Osteoblast (primary cell): ENCODE measurements around the gene MAN2A1. TPM values are rescaled to one million over a fixed set of nuclear protein-coding genes. Genes with fewer than 3 reads are reported as not detected.

ENCODE experiments used
- DNase-seq: peaks from one replicate; pipeline ENCODE4 v3.0.0; 2011; ENCODE audit warnings: low spot score, mixed read lengths; ENCODE audit not compliant: insufficient read length; ENCODE audit errors: missing footprints
- H2AFZ ChIP-seq: 2 replicates; pipeline ENCODE4 v1.6.0; 2011; ENCODE audit warnings: mild to moderate bottlenecking, low read length
- H3K27ac ChIP-seq: 2 replicates; pipeline ENCODE4 v1.5.1; 2011; ENCODE audit warnings: mild to moderate bottlenecking, low read depth, low read length, moderate library complexity
- H3K27me3 ChIP-seq: 2 replicates; pipeline ENCODE4 v1.6.0; 2012; ENCODE audit warnings: mild to moderate bottlenecking, control low read depth, inconsistent platforms, low read length, moderate library complexity; ENCODE audit not compliant: insufficient read depth
- H3K36me3 ChIP-seq: 2 replicates; pipeline ENCODE4 v1.5.1; 2011; ENCODE audit warnings: mild to moderate bottlenecking, low read length, control low read depth, moderate library complexity; ENCODE audit not compliant: insufficient read depth
- H3K4me1 ChIP-seq: 2 replicates; pipeline ENCODE4 v1.5.1; 2011; ENCODE audit warnings: mild to moderate bottlenecking, low read length, control low read depth, moderate library complexity; ENCODE audit not compliant: insufficient read depth
- H3K4me2 ChIP-seq: 2 replicates; pipeline ENCODE4 v1.6.0; 2011; ENCODE audit warnings: mild to moderate bottlenecking, low read length; ENCODE audit not compliant: insufficient read depth
- H3K4me3 ChIP-seq: fragments of 200-600 bp; sonication (generic); 3 replicates; pipeline ENCODE4 v1.5.1; 2012; ENCODE audit warnings: mild to moderate bottlenecking, low read length, inconsistent platforms; ENCODE audit not compliant: insufficient read depth
- H3K79me2 ChIP-seq: 2 replicates; pipeline ENCODE4 v1.6.0; 2012; ENCODE audit warnings: mild to moderate bottlenecking, low read length, control low read depth, inconsistent platforms; ENCODE audit not compliant: insufficient read depth
- H3K9me3 ChIP-seq: 2 replicates; pipeline ENCODE4 v1.5.1; 2011; ENCODE audit warnings: low read depth, low read length, control low read depth
- H4K20me1 ChIP-seq: 2 replicates; pipeline ENCODE4 v1.6.0; 2012; ENCODE audit warnings: mild to moderate bottlenecking, low read length, control low read depth; ENCODE audit not compliant: insufficient read depth
- total RNA-seq: library from RNA; depleted of rRNA; stranded (reverse); fragments of >200 nt; gene quantifications from 2 replicates; pipeline ENCODE4 v1.2.3, GENCODE V29; 2012
- TF ChIP-seq, protein P1 (sequence below): IDR thresholded peaks from 2 replicates; pipeline ENCODE4 v1.5.1; 2011; ENCODE audit warnings: mild to moderate bottlenecking, low read depth, low read length, moderate library complexity; ENCODE audit errors: extremely low read depth

The MAN2A1 gene
- total RNA-seq, 1 donor = 81.8 TPM

DNA sequence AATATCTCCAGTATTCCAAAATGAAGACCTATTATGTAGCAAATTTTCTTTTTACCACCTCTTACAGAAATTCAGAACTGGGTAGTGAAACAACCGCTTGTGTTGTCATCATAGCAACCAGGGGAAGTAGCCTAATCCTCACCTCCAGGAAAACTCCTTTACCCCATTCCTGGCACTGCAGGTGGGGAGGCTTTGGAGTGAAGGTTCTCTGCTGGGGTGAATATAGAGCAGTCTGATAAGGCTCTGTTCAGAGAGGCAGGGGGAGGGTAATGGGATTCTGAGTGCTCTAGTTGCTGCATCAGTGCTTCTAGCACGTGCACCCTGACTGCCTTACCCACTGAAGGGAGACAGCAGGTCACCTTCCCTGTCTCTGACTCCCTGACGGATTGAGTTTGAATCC lies 116.2 kb downstream of the MAN2A1 start:
- DNase-seq = no peak
- no peaks in the 10 kb centered on the region for H3K9me3 ChIP-seq
- H3K79me2 ChIP-seq = no peaks in the 10 kb centered on the region
- H2AFZ ChIP-seq = no peak overlapping the region
- no peak overlapping the region for H3K27ac ChIP-seq
- H3K4me2 ChIP-seq = no peak overlapping the region
- no peak overlapping the region for H3K4me3 ChIP-seq
- no peaks in the 10 kb centered on the region for H3K27me3 ChIP-seq
- H4K20me1 ChIP-seq = no peaks in the 10 kb centered on the region
- TF ChIP-seq, protein P1, sequence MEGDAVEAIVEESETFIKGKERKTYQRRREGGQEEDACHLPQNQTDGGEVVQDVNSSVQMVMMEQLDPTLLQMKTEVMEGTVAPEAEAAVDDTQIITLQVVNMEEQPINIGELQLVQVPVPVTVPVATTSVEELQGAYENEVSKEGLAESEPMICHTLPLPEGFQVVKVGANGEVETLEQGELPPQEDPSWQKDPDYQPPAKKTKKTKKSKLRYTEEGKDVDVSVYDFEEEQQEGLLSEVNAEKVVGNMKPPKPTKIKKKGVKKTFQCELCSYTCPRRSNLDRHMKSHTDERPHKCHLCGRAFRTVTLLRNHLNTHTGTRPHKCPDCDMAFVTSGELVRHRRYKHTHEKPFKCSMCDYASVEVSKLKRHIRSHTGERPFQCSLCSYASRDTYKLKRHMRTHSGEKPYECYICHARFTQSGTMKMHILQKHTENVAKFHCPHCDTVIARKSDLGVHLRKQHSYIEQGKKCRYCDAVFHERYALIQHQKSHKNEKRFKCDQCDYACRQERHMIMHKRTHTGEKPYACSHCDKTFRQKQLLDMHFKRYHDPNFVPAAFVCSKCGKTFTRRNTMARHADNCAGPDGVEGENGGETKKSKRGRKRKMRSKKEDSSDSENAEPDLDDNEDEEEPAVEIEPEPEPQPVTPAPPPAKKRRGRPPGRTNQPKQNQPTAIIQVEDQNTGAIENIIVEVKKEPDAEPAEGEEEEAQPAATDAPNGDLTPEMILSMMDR = no peak
- H3K4me1 ChIP-seq = no peaks in the 10 kb centered on the region
- no peaks in the 10 kb centered on the region for H3K36me3 ChIP-seq

DNA sequence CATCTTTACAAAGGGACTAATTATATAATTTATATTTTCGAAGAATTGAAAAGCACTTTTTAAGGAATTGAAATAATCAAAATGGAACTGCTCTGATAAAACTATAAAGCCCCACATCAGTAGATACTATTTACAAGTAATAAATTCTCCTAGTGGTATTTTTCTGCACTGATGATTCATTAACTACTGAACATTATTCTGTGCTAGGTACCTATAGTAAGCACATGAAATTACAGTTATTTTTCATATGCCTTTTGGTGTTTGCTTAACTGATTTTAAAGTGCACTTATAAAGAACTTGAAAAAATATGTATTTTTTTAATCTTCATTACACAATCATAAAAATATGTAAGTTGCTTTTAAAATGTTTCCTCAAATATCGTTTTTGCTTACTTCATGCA lies 123.0 kb downstream of the MAN2A1 start:
- Histone ChIP-seq H3K4me2 (no peak overlapping the region), H3K27ac (no peak overlapping the region), H4K20me1 (no peaks in the 10 kb centered on the region), H3K36me3 (no peaks in the 10 kb centered on the region), H3K4me1 (no peaks in the 10 kb centered on the region), H3K79me2 (no peaks in the 10 kb centered on the region), H2AFZ (no peak overlapping the region), H3K4me3 (no peak overlapping the region), H3K27me3 (no peaks in the 10 kb centered on the region), H3K9me3 (no peaks in the 10 kb centered on the region)
- TF ChIP-seq, protein P1 = no peak
- no peak for DNase-seq

DNA sequence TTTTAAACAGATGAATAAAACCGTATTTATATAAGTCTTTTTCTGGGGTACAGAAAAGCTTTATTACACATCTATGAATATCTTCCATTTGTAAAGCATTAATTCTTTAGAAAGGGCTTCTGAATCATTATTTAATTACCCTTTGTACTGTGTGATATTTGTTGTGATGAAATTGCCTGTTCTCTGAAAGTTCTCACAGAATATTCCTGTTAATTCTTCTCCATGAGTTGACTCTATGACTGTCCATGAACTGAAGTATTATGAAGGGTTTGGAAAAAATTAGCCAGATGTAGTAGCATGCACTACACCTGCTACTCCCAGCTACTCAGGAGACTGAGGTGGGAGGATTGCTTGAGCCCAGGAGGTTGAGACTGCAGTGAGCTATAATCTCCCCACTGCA lies 127.0 kb downstream of the MAN2A1 start:
- no peak overlapping the region for H2AFZ ChIP-seq
- H3K27ac ChIP-seq = no peak overlapping the region
- no peaks in the 10 kb centered on the region for H3K79me2 ChIP-seq
- H3K9me3 ChIP-seq = no peaks in the 10 kb centered on the region
- H3K36me3 ChIP-seq = no peaks in the 10 kb centered on the region
- no peak for DNase-seq
- H4K20me1 ChIP-seq = no peaks in the 10 kb centered on the region
- no peaks in the 10 kb centered on the region for H3K27me3 ChIP-seq
- no peak overlapping the region for H3K4me2 ChIP-seq
- TF ChIP-seq, protein P1 = no peak
- H3K4me3 ChIP-seq = no peak overlapping the region
- no peaks in the 10 kb centered on the region for H3K4me1 ChIP-seq

DNA sequence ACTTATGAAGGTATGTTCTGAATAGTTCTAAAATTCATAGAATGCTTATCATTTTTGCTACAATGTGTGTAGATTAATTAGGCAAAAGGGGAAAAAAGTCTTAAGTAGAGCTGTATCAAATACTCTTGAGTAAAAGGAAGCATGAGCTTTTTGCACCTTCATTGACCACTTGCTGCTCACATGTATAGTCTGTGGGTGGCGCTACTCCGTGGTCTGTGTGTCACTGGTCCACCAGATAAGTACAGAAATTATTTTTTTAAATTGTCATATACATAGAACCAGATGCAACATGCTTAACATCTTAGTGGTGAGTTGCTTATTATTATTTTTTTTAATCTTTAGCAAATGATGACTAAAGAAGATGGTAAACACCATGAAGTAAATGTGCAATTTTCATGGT lies 130.2 kb downstream of the MAN2A1 start:
- DNase-seq = no peak
- Histone ChIP-seq H2AFZ (no peak overlapping the region), H3K9me3 (no peaks in the 10 kb centered on the region), H4K20me1 (no peaks in the 10 kb centered on the region), H3K4me2 (no peak overlapping the region), H3K27ac (no peak overlapping the region), H3K79me2 (no peaks in the 10 kb centered on the region), H3K36me3 (no peaks in the 10 kb centered on the region), H3K4me1 (peaks cover 8% of the 10 kb centered on the region), H3K4me3 (no peak overlapping the region), H3K27me3 (no peaks in the 10 kb centered on the region)
- TF ChIP-seq, protein P1 = no peak
